Measurements from ENCODE around the gene TRIM63.

TRIM63 gene

GRCh38 chr1:26050248-26050640 is 17.2 kb downstream of the TRIM63 start:
- Histone ChIP-seq H3K4me1 (ENCODE audit: control insufficient read depth, insufficient read depth, low read length) (no peaks in the 10 kb centered on the region), H3K4me3 (ENCODE audit: low read length) (no peak overlapping the region), H3K27me3 (ENCODE audit: control insufficient read depth, insufficient read depth, low read length) (peaks cover 85% of the 10 kb centered on the region), H3K9ac (ENCODE audit: low read depth, low read length) (no peak overlapping the region), H3K9me3 (replicated peaks; ENCODE audit: low read length) (no peaks in the 10 kb centered on the region), H3K4me2 (ENCODE audit: low read length) (no peak overlapping the region), H3K36me3 (ENCODE audit: insufficient read depth, low read length) (no peaks in the 10 kb centered on the region)

GRCh38 chr1:26049531-26050247 is 17.7 kb downstream of the TRIM63 start:
- H3K4me1 ChIP-seq (ENCODE audit: control insufficient read depth, insufficient read depth, low read length) = no peaks in the 10 kb centered on the region
- H3K9ac ChIP-seq (ENCODE audit: low read depth, low read length) = no peak overlapping the region

GRCh38 chr1:26047278-26047874 is 20.1 kb downstream of the TRIM63 start:
- peaks cover 94% of the 10 kb centered on the region for H3K27me3 ChIP-seq (ENCODE audit: control insufficient read depth, insufficient read depth, low read length)
- H3K4me3 ChIP-seq (ENCODE audit: low read length) = no peak overlapping the region

More at GRCh38 chr1:26049531-26050247, 17.7 kb downstream of the TRIM63 start:
- H3K36me3 ChIP-seq (ENCODE audit: insufficient read depth, low read length) = no peaks in the 10 kb centered on the region
- no peak overlapping the region for H3K4me3 ChIP-seq (ENCODE audit: low read length)
- no peak overlapping the region for H3K4me2 ChIP-seq (ENCODE audit: low read length)
- no peaks in the 10 kb centered on the region for H3K9me3 ChIP-seq (replicated peaks; ENCODE audit: low read length)
- H3K27me3 ChIP-seq (ENCODE audit: control insufficient read depth, insufficient read depth, low read length) = peaks cover 86% of the 10 kb centered on the region

GRCh38 chr1:26046246-26047095 is 21.0 kb downstream of the TRIM63 start:
- Histone ChIP-seq H3K4me1 (ENCODE audit: control insufficient read depth, insufficient read depth, low read length) (no peaks in the 10 kb centered on the region), H3K4me2 (ENCODE audit: low read length) (no peak overlapping the region), H3K27me3 (ENCODE audit: control insufficient read depth, insufficient read depth, low read length) (peaks cover 94% of the 10 kb centered on the region), H3K36me3 (ENCODE audit: insufficient read depth, low read length) (no peaks in the 10 kb centered on the region), H3K9ac (ENCODE audit: low read depth, low read length) (no peak overlapping the region), H3K4me3 (ENCODE audit: low read length) (no peak overlapping the region), H3K9me3 (replicated peaks; ENCODE audit: low read length) (no peaks in the 10 kb centered on the region)

More at GRCh38 chr1:26047278-26047874, 20.1 kb downstream of the TRIM63 start:
- H3K4me2 ChIP-seq (ENCODE audit: low read length) = no peak overlapping the region
- H3K4me1 ChIP-seq (ENCODE audit: control insufficient read depth, insufficient read depth, low read length) = no peaks in the 10 kb centered on the region
- H3K36me3 ChIP-seq (ENCODE audit: insufficient read depth, low read length) = no peaks in the 10 kb centered on the region
- H3K9ac ChIP-seq (ENCODE audit: low read depth, low read length) = no peak overlapping the region
- no peaks in the 10 kb centered on the region for H3K9me3 ChIP-seq (replicated peaks; ENCODE audit: low read length)

- Histone ChIP-seq H3K9ac (ENCODE audit: low read depth, low read length) (no peak within 1 kb of the TSS), H3K4me3 (ENCODE audit: low read length) (no peak within 1 kb of the TSS), H3K36me3 (ENCODE audit: insufficient read depth, low read length) (no peaks in the 10 kb centered on the region), H3K9me3 (replicated peaks; ENCODE audit: low read length) (no peaks in the 10 kb centered on the region), H3K27me3 (ENCODE audit: control insufficient read depth, insufficient read depth, low read length) (peaks cover 92% of the 10 kb centered on the region), H3K4me2 (ENCODE audit: low read length) (no peak within 1 kb of the TSS), H3K4me1 (ENCODE audit: control insufficient read depth, insufficient read depth, low read length) (no peaks in the 10 kb centered on the region)
These were observed 21.6 kb downstream of the TRIM63 start, which contains the start of gene SLC30A2 for GRCh38 chr1:26045722-26046245. Gene SLC30A2, minus strand, starts transcription at chr1:26046118. Its CDS starts 222 bp downstream, at chr1:26045896.

GRCh38 chr1:26044971-26045721 is 22.3 kb downstream of the TRIM63 start:
- H3K9ac ChIP-seq (ENCODE audit: low read depth, low read length) = no peak overlapping the region
- peaks cover 89% of the 10 kb centered on the region for H3K27me3 ChIP-seq (ENCODE audit: control insufficient read depth, insufficient read depth, low read length)
- H3K4me3 ChIP-seq (ENCODE audit: low read length) = no peak overlapping the region
- no peaks in the 10 kb centered on the region for H3K4me1 ChIP-seq (ENCODE audit: control insufficient read depth, insufficient read depth, low read length)
- no peak overlapping the region for H3K4me2 ChIP-seq (ENCODE audit: low read length)
- no peaks in the 10 kb centered on the region for H3K36me3 ChIP-seq (ENCODE audit: insufficient read depth, low read length)
- no peaks in the 10 kb centered on the region for H3K9me3 ChIP-seq (replicated peaks; ENCODE audit: low read length)

GRCh38 chr1:26044414-26044813 is 23.0 kb downstream of the TRIM63 start:
- no peak overlapping the region for H3K4me2 ChIP-seq (ENCODE audit: low read length)
- H3K9ac ChIP-seq (ENCODE audit: low read depth, low read length) = no peak overlapping the region
- H3K4me1 ChIP-seq (ENCODE audit: control insufficient read depth, insufficient read depth, low read length) = no peaks in the 10 kb centered on the region
- peaks cover 88% of the 10 kb centered on the region for H3K27me3 ChIP-seq (ENCODE audit: control insufficient read depth, insufficient read depth, low read length)
- H3K4me3 ChIP-seq (ENCODE audit: low read length) = no peak overlapping the region
- no peaks in the 10 kb centered on the region for H3K9me3 ChIP-seq (replicated peaks; ENCODE audit: low read length)
- H3K36me3 ChIP-seq (ENCODE audit: insufficient read depth, low read length) = no peaks in the 10 kb centered on the region

- no peaks in the 10 kb centered on the region for H3K9me3 ChIP-seq (replicated peaks; ENCODE audit: low read length)
- H3K4me2 ChIP-seq (ENCODE audit: low read length) = no peak overlapping the region
- no peak overlapping the region for H3K4me3 ChIP-seq (ENCODE audit: low read length)
- H3K36me3 ChIP-seq (ENCODE audit: insufficient read depth, low read length) = no peaks in the 10 kb centered on the region
- no peaks in the 10 kb centered on the region for H3K4me1 ChIP-seq (ENCODE audit: control insufficient read depth, insufficient read depth, low read length)
- H3K9ac ChIP-seq (ENCODE audit: low read depth, low read length) = no peak overlapping the region
- peaks cover 83% of the 10 kb centered on the region for H3K27me3 ChIP-seq (ENCODE audit: control insufficient read depth, insufficient read depth, low read length)
These were observed 23.7 kb downstream of the TRIM63 start for GRCh38 chr1:26043765-26044164.

GRCh38 chr1:26041978-26042377 is 25.5 kb downstream of the TRIM63 start:
- no peaks in the 10 kb centered on the region for H3K4me1 ChIP-seq (ENCODE audit: control insufficient read depth, insufficient read depth, low read length)
- no peak overlapping the region for H3K9ac ChIP-seq (ENCODE audit: low read depth, low read length)
- no peak overlapping the region for H3K4me2 ChIP-seq (ENCODE audit: low read length)
- H3K9me3 ChIP-seq (replicated peaks; ENCODE audit: low read length) = no peaks in the 10 kb centered on the region
- peaks cover 65% of the 10 kb centered on the region for H3K27me3 ChIP-seq (ENCODE audit: control insufficient read depth, insufficient read depth, low read length)
- no peak overlapping the region for H3K4me3 ChIP-seq (ENCODE audit: low read length)
- H3K36me3 ChIP-seq (ENCODE audit: insufficient read depth, low read length) = no peaks in the 10 kb centered on the region

- Histone ChIP-seq H3K9me3 (replicated peaks; ENCODE audit: low read length) (no peaks in the 10 kb centered on the region), H3K27me3 (ENCODE audit: control insufficient read depth, insufficient read depth, low read length) (peaks cover 59% of the 10 kb centered on the region), H3K9ac (ENCODE audit: low read depth, low read length) (no peak overlapping the region), H3K4me3 (ENCODE audit: low read length) (no peak overlapping the region), H3K4me2 (ENCODE audit: low read length) (no peak overlapping the region), H3K36me3 (ENCODE audit: insufficient read depth, low read length) (no peaks in the 10 kb centered on the region), H3K4me1 (ENCODE audit: control insufficient read depth, insufficient read depth, low read length) (peaks cover 5% of the 10 kb centered on the region)
These were observed 26.0 kb downstream of the TRIM63 start for GRCh38 chr1:26041401-26041800.

- Histone ChIP-seq H3K4me3 (ENCODE audit: low read length) (no peak overlapping the region), H3K27me3 (ENCODE audit: control insufficient read depth, insufficient read depth, low read length) (peaks cover 40% of the 10 kb centered on the region), H3K9ac (ENCODE audit: low read depth, low read length) (no peak overlapping the region), H3K9me3 (replicated peaks; ENCODE audit: low read length) (no peaks in the 10 kb centered on the region), H3K4me1 (ENCODE audit: control insufficient read depth, insufficient read depth, low read length) (peaks cover 15% of the 10 kb centered on the region), H3K4me2 (ENCODE audit: low read length) (no peak overlapping the region), H3K36me3 (ENCODE audit: insufficient read depth, low read length) (no peaks in the 10 kb centered on the region)
These were observed 28.5 kb downstream of the TRIM63 start for GRCh38 chr1:26038904-26039303.
